GM23338 (cell line): ENCODE data around the gene SLC5A12.

Experiments used
- CREB1 ChIP-seq: fragments of 250-450 bp; sonication (Bioruptor Pico); IDR thresholded peaks from 2 replicates; pipeline ENCODE4 v1.5.0; 2020; ENCODE audit warnings: low read depth, mild to moderate bottlenecking, moderate library complexity
- CTCF ChIP-seq, 2 experiments: fragments of 200-600 bp in 1 of 2; sonication (generic) in 1 of 2; conservative IDR thresholded peaks; 2 replicates each; pipeline versions ENCODE4 v1.5.1 to v1.6.1; 2016 to 2017; ENCODE audit warnings: antibody characterized with exemption in 2 of 2, low read depth in 2 of 2, mild to moderate bottlenecking in 2 of 2, moderate library complexity in 1 of 2
- ETS1 ChIP-seq: IDR thresholded peaks from 2 replicates; pipeline ENCODE4 v1.6.1; 2016; ENCODE audit warnings: antibody characterized with exemption
- EZH2 ChIP-seq: fragments of 200-600 bp; sonication (generic); IDR thresholded peaks from one replicate; pipeline ENCODE4 v1.8.0; 2017; ENCODE audit warnings: antibody characterized with exemption, mild to moderate bottlenecking, low read depth; ENCODE audit not compliant: unreplicated experiment
- JUNB ChIP-seq: IDR thresholded peaks from one replicate; pipeline ENCODE4 v1.6.1; 2016; ENCODE audit warnings: antibody characterized with exemption; ENCODE audit not compliant: unreplicated experiment
- POLR2AphosphoS5 ChIP-seq: IDR thresholded peaks from 2 replicates; pipeline ENCODE4 v1.6.1; 2016; ENCODE audit warnings: antibody characterized with exemption, low read depth
- REST ChIP-seq: IDR thresholded peaks from one replicate; pipeline ENCODE4 v1.6.1; 2018; ENCODE audit warnings: antibody characterized with exemption; ENCODE audit not compliant: unreplicated experiment

- TF ChIP-seq ETS1 = no peak
- no peak for TF ChIP-seq EZH2
- no peak for TF ChIP-seq CREB1 (CRISPR knock-in tag)
- no peak for TF ChIP-seq CTCF (conservative IDR thresholded peaks at IDR 0.05; ENCODE audit: low read depth in 2 of 2)
- no peak for TF ChIP-seq REST
- no peak for TF ChIP-seq POLR2AphosphoS5
- no peak for TF ChIP-seq JUNB
Measured at GRCh38 chr11:26618441-26618840, 103.4 kb downstream of the SLC5A12 start.
